Pancreas (tissue), 10 donors: Measurements from ENCODE around the gene OSBPL8. TPM values are rescaled to one million over a fixed set of nuclear protein-coding genes. Genes with fewer than 3 reads are reported as not detected.
"Not testable (repeated sequence)": the region's sequence is repeated elsewhere in the genome, so short reads cannot be mapped to it uniquely, and the experiment has no call there.

Source experiments
- ATAC-seq, 4 donors: fragments of 200-7000 bp; cut with Tn5 transposase; one replicate each; pipeline versions ENCODE4 v1.8.0 to v1.9.1; 2020; ENCODE audit warnings: mild to moderate bottlenecking in 4 of 4, moderate library complexity in 4 of 4
- DNase-seq, 6 donors: peaks; one replicate each; pipeline ENCODE4 v3.0.0-alpha.2; 2020
- FAIRE-seq: peaks from 2 replicates; lab custom pipeline; 2012; peaks lifted over from hg19 to GRCh38; lab: Jason Lieb, UNC
- H3K27ac ChIP-seq, 4 donors: fragments of 200-600 bp; sonication (generic); 1 replicate in 3 of 4; 2 replicates in 1 of 4; pipeline versions ENCODE4 v1.5.0 to v1.8.0; 2020
- H3K27me3 ChIP-seq, 4 donors: fragments of 200-600 bp; one replicate each; pipeline ENCODE4 v1.8.0; 2021
- H3K36me3 ChIP-seq, 3 donors: fragments of 200-600 bp; sonication (generic) in 1 of 3; one replicate each; pipeline versions ENCODE4 v1.5.0 to v1.8.0; 2020 to 2021
- H3K4me1 ChIP-seq, 3 donors: fragments of 200-600 bp; one replicate each; pipeline ENCODE4 v1.8.0; 2021
- H3K4me3 ChIP-seq, 4 donors: fragments of 200-600 bp; sonication (generic) in 2 of 4; one replicate each; pipeline versions ENCODE4 v1.5.0 to v1.8.0; 2020 to 2021
- H3K9me3 ChIP-seq, 4 donors: fragments of 200-600 bp; one replicate each; pipeline ENCODE4 v1.8.0; 2021
- CTCF ChIP-seq, 4 donors: fragments of 200-600 bp; sonication (generic) in 3 of 4; IDR thresholded peaks; one replicate each; pipeline versions ENCODE4 v1.5.0 to v1.8.0; 2021; ENCODE audit warnings: antibody characterized with exemption in 4 of 4
- WGBS, 2 donors: extraction: QIAGEN DNeasy Blood & Tissue Kit; methylation state at CpG; one replicate each; pipeline ENCODE4 v1.1.7; 2013; 5-methylcytosine and 5-hydroxymethylcytosine counted together
- intact Hi-C, 3 donors: fragments of 100-400 bp; cut with DNase I; formaldehyde crosslinking; loops; one replicate each; pipeline versions ENCODE4 v1.11.1 to v1.14.2; 2022
- polyA plus RNA-seq, 2 donors: library from polyadenylated mRNA; stranded (reverse); fragments of 200-250 nt; gene quantifications; one replicate each; pipeline ENCODE4 v1.2.3, GENCODE V29; 2013
- total RNA-seq, 6 donors: library from RNA; stranded (reverse); fragmentation: NEBNext Ultra II Directional in 4 of 6; extraction: Animal tissue kit (Norgen Biotek cat#: 25700) in 4 of 6; gene quantifications; one replicate each; pipeline versions ENCODE4 v1.2.1 to v1.2.4, GENCODE V29; 2021 to 2023
- donor health status: healthy with polysubstance abuse.
- donor health status: DM: no; HTN: no; CAD: no; lungs with moderate emphysema.
- donor health status: DM: no; HTN: no; CAD: no.
- donor health status: control.
- donor health status: control.
- donor health status: Bipolar disorder and iron deficiency.
- donor health status: DM: yes; HTN: yes; CAD: no.
- donor health status: DM: no; HTN: no; CAD: no.
- donor health status: DM: no; HTN: no; CAD: no.
- donor health status: DM: yes; HTN: yes; CAD: no.

The OSBPL8 gene
- total and polyA plus RNA-seq, 8 donors: 3.6 to 39.6 (median 22.7) TPM

GRCh38 chr12:76504606-76505005, 55.0 kb downstream of the OSBPL8 start:
- Histone ChIP-seq H3K4me1 (peaks cover 0 to 3% (median 0%) of the 10 kb centered on the region in 3 donors), H3K27me3 (no peaks in the 10 kb centered on the region), H3K9me3 (no peaks in the 10 kb centered on the region), H3K27ac (no peak overlapping the region), H3K36me3 (no peaks in the 10 kb centered on the region), H3K4me3 (no peak overlapping the region)
- 98% methylated on average over 2 of the region's 2 CpGs for WGBS, 2 donors
- no peak for DNase-seq
- TF ChIP-seq CTCF (IDR thresholded peaks at IDR 0.05): no peak
- FAIRE-seq: no peak
- intact Hi-C loops: no loop called here
- no peak for ATAC-seq

- DNase-seq (no peak), FAIRE-seq (no peak), ATAC-seq (no peak)
- no peaks in the 10 kb centered on the region for H3K27me3 ChIP-seq
- no peaks in the 10 kb centered on the region for H3K9me3 ChIP-seq
- no peaks in the 10 kb centered on the region for H3K36me3 ChIP-seq
- H3K27ac ChIP-seq: no peak overlapping the region
- no peak for TF ChIP-seq CTCF (IDR thresholded peaks at IDR 0.05)
- intact Hi-C loops: no loop called here
- no peak overlapping the region for H3K4me3 ChIP-seq
- peaks cover 0 to 3% (median 0%) of the 10 kb centered on the region in 3 donors for H3K4me1 ChIP-seq
Observed at GRCh38 chr12:76503957-76504356, 55.6 kb downstream of the OSBPL8 start.

GRCh38 chr12:76501390-76501789, 58.2 kb downstream of the OSBPL8 start:
- DNase-seq: no peak
- no peak for ATAC-seq
- Histone ChIP-seq H3K36me3 (no peaks in the 10 kb centered on the region), H3K27ac (no peak overlapping the region), H3K4me1 (peaks cover 0 to under 1% (median 0%) of the 10 kb centered on the region in 3 donors), H3K9me3 (no peaks in the 10 kb centered on the region), H3K4me3 (no peak overlapping the region), H3K27me3 (no peaks in the 10 kb centered on the region)
- WGBS, 2 donors: 98 to 99% methylated on average over 2 of the region's 2 CpGs
- TF ChIP-seq CTCF (IDR thresholded peaks at IDR 0.05): no peak
- intact Hi-C loops: no loop called here
- no peak for FAIRE-seq

- H3K27me3 ChIP-seq, DNase-seq, H3K4me3 ChIP-seq, FAIRE-seq, H3K4me1 ChIP-seq, H3K9me3 ChIP-seq, H3K27ac ChIP-seq, ATAC-seq, intact Hi-C loops, H3K36me3 ChIP-seq: not testable (repeated sequence)
- 97 to 100% methylated on average over 4 of the region's 4 CpGs for WGBS, 2 donors
Observed at GRCh38 chr12:76499136-76499535, 60.4 kb downstream of the OSBPL8 start.

- Histone ChIP-seq H3K36me3 (no peaks in the 10 kb centered on the region), H3K27me3 (no peaks in the 10 kb centered on the region), H3K9me3 (no peaks in the 10 kb centered on the region), H3K4me3 (no peak overlapping the region), H3K4me1 (no peaks in the 10 kb centered on the region), H3K27ac (no peak overlapping the region)
- DNase-seq: no peak
- no peak for ATAC-seq
- intact Hi-C loops: no loop called here
- FAIRE-seq: no peak
- 68 to 71% methylated on average over 1 of the region's 1 CpG for WGBS, 2 donors
- TF ChIP-seq CTCF (IDR thresholded peaks at IDR 0.05): no peak
Observed at GRCh38 chr12:76495556-76495955, 64.0 kb downstream of the OSBPL8 start.
